SIG-M5 treated with dmso at 0.1 percent for 504 hours (cell line): ENCODE data around the gene PRKCSH.
"Not testable (repeated sequence)": the region's sequence is repeated elsewhere in the genome, so short reads cannot be mapped to it uniquely, and the experiment has no call there.

ENCODE experiments used
- DNase-seq: peaks from one replicate; lab custom pipeline; 2025; ENCODE audit not compliant: unreplicated experiment; lab: John Stamatoyannopoulos, UW

PRKCSH gene

DNA sequence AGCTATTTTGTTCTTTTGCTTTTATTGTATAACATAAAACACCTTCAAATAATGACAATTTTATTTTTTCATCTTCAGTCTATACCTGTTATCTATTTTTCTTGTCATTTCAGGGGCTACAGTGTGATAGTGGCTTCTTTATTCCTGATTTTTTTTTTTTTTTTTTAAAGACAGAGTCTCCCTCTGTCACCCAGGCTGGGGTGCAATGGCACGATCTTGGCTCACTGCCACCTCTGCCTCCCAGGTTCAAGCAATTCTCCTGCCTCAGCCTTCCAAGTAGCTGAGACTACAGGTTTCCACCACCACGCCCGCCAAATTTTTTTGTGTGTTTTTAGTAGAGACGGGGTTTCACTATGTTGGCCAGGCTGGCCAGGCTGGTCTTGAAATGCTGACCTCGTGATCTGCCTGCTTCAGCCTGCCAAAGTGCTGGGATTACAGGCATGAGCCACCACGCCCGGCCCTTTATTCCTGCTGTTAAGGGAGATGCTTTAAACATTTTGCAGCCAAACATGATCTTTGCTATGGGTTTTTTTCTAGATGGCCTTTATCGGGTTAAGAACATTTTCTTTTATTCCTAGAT, 32.9 kb downstream of the PRKCSH start:
- DNase-seq = not testable (repeated sequence)

DNA sequence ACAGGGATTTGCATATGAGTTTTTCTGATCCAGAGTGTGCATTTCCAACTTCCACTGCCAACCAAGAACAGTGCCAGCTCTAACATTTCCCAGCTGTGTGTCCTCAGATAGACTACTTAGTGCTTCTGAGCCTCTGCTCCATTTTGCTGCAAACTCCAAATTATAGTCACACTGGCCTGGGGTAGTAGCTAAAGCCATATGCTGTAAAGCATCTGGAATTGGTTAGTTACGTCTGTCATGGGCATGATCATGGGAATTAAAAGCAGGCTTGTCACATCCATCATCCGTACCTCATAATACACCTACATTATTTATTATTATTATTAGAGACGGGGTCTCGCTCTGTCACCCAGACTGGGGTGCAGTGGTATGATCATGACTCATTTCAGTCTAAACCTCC, 38.3 kb downstream of the PRKCSH start:
- no peak for DNase-seq

DNA sequence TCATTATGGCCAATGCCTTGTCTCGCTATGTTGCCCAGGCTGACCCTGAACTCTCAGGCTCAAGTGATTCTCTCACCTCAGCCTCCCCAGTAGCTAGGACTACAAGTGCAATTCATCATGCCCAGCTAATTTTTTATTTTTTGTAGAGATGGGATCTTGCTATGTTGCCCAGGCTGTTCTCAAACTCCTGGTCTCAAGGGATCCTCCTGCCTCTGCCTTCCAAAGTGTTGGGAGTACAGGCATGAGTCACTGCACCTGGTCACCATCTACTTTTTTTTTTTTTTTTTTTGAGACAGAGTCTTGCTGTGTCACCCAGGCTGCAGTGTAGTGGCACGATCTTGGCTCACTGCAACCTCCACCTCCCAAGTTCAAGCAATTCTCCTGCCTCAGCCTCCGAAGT, 39.9 kb downstream of the PRKCSH start:
- not testable (repeated sequence) for DNase-seq

DNA sequence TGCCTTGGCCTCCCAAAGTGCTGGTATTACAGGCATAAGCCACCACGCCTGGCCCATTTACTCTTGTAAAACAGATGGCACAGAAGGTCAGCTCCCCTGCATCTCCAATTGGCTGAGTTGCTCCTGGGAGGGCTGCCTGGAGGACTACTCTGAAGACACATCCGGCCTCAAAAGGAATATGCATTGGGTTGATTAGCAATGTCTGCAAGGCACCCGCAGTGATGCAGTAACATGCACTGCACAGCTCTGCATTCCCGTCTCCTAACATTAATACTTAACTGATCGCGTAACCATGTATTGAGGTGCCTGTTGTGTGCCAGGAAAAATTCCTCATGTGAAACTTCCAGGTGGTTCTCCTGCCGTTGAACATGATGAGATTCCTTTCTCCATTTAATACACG, 40.4 kb downstream of the PRKCSH start:
- DNase-seq = no peak

DNA sequence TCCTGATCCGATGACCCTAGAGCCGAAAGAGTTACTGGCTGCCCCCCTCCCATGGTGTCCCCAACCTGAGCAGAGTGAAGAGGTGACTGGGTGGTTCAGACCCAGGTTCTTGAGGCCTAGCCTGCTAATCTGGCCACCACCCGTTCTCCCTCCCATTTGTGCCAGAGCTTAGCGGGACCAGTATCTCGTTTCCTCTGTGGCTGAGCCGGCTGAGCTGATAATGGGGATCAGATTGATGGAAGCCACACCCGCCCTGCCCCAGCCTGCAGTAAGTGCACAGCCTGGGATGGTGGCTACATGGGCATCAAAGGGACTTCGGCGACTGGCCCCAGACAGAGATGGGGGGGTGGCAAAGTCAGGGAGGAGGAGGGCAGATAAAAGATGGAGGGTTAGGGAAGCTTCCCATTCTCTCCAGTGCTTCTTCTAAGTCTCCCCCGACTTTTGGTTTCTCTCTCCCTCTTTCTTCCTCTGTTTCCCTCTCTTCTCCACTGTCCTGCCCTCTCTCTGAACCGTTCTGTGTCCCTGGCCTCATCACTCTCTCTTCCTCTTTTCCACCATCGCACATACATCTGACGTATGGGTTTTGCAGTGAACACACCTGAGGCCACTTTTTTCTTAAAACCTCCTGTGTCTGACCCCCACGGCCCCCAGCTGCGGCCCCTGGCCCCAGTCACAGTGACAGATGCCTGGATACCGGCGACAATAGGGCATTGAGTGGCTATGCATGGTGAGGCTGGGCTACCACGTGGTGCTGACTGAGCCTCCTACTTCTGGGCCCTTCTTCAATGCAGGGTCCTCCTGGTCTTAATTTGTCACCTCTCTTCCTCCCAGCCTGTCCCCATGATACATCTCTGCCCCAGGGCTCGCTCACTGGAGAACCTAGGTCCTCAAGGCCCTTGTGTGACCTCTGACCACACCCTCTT, 43.0 kb downstream of the PRKCSH start:
- DNase-seq = peak; percentile 47

DNA sequence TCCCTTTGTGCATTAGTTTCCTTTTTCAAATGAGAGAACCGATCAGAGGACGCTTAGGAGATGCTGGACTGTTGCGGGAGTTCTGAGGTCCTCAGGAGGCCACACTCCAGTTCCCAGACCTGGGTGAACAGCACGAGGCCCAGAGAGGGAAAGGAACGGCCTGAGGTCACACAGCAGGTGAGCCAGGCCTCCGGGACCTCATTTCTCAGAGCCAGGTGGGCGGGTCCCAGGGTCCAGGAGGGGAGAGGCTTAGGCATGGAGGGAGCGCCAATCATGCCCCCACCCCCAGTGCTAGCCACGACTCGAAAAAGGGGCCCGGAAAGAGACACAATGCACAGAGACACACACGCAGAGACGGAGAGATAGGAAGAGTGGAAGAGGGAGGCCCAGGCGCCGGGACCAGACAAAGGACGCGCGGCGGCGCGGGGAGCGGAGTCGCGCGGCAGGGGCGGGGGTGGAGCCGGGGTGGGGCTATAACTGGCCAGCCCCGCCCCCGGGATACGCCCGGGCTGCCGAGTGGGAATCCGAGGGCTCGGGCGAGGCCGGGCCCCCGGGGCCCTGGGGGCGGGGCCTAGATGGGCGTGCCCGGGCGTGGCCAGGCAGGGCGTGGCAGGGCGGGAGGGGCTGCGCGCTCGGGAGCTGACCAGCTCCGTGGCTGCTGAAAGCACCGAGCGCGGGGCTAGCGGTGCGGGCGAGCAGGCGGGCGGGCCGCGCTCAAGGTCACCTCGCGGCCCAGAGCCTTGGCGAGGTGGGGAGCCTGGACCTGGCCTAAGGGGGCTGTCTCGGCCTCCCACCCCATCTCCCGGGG, 43.9 kb downstream of the PRKCSH start:
- peak; percentile 9 for DNase-seq

DNA sequence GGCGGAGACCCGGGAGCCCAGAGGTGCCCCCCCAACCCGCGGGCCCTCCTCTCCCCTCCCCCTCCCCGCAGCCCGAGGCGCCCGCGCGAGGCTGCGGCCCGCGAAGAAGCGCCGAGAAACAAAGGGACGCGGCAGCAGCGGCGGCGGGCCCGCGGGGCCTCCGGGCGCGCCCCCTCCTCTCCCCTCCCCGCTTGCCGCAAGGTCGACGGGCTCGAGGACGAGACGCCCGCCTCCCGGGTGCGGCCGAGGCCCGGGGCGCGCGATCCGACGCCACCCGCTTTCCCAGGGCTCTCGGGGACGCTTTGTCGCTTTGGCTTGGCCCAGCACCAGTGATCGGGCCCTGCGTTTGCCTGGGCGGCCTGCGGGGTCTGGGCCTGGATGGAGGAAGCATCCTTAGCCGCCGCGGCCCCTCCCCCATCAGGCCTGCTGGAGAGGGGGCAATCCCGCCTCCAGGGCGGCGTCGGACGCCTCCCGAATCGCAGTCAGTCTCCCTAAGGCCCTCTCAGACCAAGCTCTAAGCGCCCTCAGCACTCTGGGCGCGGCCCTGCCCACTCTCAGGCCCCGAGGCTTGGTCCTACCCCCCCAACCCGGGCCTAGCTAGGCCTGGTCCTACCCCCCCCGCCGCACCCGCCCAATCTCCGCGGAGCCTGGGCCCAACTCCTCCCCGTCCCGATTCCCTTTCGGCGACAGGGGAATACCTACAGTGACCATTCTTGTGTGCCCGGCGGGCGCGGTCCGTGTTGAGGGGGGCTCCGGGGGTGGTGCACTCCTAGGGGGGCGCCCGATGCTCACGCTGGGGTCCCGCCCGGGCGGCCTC, 44.7 kb downstream of the PRKCSH start:
- no peak for DNase-seq

DNA sequence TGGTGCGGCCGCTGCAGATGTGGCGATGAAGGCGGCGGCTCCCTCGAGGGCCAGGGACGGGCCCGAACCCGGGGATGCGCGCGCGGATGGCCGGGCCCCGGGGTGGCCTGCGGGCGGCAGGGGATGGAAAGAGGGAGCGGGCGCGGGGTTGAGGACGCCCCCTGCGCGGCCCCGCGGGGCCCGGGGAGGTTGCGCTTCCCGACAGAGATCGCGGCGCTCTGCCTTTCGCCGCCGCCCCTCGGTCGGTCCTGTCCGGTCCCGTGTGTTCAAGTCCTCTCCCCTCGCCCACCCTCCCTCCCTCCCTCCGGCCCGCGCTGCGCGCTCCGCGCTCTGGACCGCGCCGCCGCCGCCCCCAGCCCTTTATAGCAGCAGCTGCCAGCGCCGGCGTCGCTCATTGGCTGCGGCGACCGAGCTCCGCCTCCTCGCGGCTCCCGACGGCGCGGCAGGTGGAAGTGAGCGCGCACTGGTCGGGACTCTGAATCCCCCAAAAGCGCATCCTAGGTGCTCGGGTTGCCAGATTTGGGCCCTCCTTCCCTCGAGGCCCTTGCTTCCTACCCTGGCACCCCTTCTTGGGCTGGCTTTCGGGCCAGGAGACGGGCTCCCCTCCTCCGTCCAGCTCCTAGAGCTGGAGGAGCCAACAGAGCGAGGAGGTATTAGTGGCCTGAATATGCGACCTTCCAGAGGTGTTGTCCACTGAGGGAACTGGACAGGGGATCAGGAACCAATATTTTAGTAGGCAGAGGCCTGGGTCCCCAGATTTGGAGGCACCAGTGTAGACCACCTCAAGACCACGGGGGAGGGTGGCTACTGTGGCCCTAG, 45.5 kb downstream of the PRKCSH start, which contains the start of gene ELAVL3:
TSS of gene ELAVL3 (minus strand) at position 332 of the 819 bp plus-strand sequence. CDS start 438 bp downstream, outside the sequence.
- no peak for DNase-seq

DNA sequence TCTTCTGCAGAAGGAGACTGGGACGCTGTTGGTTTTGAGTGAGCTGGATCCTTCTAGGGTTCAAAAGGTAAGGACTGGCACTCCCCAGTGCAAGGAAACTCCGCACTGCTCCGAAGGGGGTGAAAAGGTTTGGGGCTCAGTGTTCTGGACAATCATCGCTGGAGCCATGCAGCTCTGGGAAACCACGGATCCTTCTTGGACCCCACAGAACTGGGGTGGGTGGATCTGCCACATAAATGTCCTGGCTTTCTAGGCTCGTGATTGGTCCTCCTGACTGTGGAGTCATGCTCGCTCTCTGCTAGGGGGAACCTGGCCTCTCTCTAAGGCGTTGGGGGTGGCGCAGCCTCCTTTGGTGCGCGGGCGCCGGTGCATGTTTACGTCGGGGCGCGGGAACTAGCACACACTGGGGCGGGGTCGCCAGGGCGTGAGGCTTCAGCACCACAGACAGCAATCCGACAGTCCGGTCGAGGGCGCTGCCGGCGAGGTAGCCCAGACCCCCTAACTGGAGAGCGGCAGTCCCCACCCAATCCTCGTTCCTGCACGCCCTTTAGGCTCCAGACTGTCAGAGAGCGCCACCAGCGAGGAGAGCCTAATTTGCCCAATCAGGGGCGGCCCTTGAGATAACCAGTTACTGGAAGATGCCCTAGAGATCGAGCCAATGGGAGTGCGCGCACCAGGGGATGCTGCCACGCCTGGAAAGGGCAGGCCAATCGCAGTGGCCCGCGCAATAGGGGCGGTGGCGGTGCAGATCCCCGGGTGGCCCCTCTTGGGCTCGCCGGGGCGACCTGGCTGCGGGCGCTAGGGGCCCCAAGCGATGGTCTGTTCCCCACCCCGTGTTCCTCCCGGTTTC, 46.3 kb downstream of the PRKCSH start:
- DNase-seq = peak; percentile 91

DNA sequence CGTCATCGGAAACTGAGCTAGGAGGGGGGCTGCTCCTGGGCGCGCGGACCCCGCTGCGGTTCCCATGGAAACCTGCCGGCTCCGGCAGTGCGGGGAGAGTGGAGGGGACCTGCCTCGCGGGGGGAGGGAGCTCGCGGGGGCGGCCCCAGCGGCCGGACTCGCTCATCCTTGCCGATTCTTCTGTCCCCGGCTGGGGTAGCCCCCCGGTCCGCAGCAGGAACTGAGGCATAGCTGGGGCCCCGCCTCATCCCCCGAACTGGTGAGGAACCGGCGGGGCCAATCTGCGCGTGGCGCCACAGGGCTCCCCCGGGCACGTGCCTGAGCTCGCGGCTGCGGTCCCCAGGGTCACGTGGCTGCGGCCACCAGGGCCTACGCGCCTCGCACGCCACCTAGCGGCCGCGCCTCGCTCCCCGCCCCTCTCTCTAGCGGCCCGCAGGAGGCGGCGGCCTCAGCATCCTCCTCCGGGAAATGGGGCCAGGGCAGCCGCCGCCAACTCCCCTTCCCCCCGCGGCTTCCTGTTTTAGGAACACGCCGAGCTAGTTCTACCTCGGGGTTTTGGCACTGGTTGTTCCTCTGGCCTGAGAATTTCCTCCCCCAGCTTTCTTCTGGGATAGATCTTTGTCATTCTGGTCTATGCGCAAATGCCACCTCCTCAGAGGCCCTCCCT, 47.1 kb downstream of the PRKCSH start:
- DNase-seq = peak; percentile 81

DNA sequence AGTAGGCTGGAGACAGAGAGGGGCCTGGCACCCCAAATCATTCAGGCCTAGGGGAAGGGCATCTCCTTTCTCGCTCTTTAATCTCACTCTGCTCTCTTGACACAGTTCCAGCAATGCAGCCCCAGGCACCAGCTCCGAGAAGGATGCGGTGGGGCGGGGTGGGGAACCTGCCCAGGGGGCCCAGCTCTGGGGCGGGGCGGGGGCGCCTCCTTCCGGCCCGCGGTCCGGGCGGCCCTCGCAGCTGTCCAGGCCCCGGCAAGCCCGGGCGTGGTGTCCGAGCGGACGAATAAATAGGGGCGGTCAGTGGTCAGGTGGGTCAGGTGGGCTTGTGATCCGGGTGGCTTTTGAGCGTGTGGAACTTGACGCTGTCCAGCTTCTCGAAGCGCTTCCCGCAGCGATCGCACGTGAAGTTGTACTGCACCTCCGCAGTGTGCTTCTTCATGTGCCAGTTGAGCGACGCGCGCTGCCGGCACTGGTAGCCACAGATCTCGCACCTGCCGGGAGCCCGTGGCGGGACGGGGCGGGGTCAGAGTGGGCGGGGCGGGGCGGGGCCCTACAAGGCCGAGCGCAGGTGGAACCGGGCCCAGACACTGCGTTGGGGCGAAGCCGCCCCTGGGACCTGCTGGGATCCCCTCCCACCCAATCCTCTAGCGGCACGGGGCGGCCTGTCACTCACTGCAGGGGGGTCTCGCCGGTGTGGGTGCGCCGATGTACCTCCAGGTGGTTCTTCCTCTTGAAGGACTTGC, 48.1 kb downstream of the PRKCSH start:
- no peak for DNase-seq

DNA sequence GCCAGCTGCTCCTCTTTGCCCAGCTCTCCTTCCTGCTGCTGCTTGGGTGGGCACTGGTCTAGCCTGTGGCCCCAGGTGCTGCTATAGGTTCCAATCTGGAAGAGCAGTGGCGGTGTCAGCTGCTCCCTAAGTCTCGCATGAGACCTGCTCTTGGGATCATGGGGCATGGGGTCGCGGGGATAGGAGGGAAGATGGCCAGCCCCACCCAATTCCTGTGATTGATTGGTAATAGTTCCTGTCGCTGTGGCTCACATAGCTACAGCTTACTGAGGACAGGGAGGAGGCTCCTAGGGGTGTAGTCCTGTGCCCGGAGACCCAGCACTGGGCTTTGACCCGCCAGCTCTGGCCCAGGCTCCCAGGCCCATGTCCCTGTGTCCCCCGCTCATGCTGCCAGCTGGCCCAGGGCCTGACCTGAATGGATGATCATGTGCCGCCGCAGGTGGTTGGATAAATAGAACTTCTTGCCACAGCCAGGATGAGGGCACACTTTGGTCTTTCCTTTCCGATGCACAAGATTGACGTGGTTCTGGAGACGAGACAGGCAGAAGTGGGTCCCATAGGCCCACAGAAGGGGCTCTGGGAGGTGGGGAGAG, 49.9 kb downstream of the PRKCSH start:
- DNase-seq = no peak

DNA sequence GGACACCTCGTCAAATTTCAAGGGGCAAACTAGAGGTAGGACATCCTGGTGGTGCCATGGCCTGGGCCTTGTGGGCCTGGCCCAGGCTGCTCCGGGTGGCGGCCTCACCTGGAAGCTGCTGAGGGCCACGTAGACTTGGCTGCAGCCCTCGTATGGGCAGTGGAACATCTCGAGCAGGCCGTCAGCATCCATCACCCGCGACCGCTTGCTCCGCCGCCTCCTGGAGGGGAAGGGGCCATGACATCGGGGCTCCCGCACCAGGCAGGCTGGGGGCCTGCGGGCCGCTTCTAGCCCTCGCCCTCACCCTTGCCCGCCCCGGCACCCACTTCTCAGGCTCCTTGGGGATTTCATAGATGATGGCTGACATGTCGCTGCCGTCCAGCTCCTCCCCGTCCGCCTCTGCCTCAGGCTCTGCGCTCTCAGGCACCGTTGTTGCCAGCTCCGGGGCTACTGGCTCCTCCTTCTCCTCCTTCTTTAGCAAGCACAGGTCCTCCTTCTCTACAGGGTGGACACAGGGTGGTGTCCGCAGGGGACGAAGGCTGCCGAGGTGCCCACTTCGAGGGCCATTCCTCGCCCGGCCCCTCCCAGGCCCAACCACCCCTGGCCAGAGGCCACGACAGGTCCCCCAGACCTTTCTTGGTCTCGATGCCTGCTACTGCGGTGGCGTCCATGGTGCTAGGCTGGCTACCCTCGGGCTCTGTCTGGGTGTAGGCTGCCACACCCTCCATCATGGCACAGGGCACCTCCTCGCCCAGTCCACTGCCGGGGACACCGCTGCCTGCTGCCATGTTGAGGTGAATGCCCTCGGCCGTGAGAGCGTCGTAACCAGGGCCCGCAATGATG, 51.4 kb downstream of the PRKCSH start:
- no peak for DNase-seq

DNA sequence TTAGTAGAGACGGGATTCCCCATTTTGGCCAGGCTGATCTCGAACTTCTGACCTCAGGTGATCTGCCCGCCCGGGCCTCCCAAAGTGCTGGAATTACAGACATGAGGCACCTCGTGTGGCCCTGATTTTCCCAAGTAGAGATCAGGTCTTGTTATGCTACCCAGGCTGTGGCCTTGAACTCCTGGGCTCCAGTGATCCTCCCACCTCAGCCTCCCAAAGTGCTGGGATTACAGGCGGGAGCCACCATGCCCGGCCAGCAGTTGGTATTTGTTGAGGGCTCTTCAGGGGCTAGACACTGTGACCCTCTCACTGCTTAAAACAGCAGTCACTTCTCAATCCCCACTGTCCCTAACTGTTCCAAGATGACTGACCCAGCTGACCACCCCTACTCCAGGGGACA, 53.9 kb downstream of the PRKCSH start:
- no peak for DNase-seq

DNA sequence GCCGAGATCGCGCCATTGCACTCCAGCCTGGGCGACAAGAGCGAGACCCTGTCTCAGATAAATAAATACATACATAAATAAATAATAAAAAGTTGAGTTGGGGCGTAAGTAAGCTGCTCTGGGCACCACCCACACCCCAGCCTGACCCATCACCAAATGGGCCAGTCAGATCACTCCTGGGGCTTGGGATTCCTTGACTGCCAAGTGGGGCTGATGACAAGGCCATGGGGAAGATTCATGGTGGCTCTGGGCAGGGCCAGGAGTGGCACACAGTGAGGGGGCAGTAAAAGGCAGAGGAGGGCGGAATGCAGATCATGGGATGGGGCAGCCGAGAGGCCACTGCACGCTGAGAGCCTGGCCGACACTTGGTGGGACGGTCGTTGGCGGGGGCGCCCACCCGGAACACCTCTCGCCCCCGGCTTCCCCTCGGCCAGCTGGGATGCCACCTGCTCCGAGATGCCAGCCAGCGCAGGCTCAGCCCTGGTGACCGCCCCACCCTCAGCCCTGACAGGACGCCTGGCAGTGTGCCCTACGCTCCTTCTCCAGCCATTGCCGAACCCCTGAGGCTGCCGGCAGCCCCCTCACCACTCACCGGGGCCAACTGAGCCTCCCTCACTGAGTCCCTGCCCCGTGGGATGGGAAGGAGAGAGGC, 59.3 kb downstream of the PRKCSH start:
- DNase-seq = no peak

DNA sequence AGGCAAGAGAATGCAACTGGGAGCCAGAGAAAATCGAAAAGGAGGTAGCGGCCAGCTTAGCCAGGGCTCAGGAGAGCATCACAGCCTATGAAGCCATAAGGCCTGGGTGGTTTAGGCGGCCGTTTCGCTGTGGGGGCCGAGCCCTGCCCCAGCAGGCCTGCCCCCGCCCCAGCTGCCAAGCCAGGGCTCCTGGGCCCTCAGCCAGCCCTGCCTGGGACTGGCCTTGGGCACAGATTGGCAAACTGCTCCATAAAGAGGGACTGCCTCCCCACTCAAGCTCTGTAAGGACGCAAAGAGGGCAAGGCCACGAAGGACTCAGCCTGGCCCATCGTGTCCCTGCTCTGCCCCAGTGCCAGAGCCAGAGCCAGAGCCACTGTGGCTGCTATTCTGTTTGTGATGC, 60.0 kb downstream of the PRKCSH start:
- no peak for DNase-seq
